Spleen (tissue), 7 donors: Measurements from ENCODE around the gene EPAS1.

ENCODE experiments used
- POLR2A ChIP-seq, 3 donors: fragments of 450-650 bp; IDR thresholded peaks; one replicate each; pipeline ENCODE4 v1.5.1; 2017; ENCODE audit warnings: antibody characterized with exemption in 3 of 3, mild to moderate bottlenecking in 1 of 3
- TF ChIP-seq, protein P1 (sequence below), 11 experiments: fragments of 200-600 bp in 7 of 11; fragments of 450-650 bp in 4 of 11; sonication (generic) in 4 of 11; IDR thresholded peaks in 8 of 11; conservative IDR thresholded peaks in 3 of 11; 1 replicate in 7 of 11; 2 replicates in 4 of 11; pipeline versions ENCODE4 v1.4.0 to v1.8.0; 2016 to 2021; ENCODE audit warnings: antibody characterized with exemption in 11 of 11, inconsistent platforms in 4 of 11, mild to moderate bottlenecking in 1 of 11
- donor health status: DM: no; HTN: no; CAD: no; lungs with moderate emphysema.
- donor health status: DM: no; HTN: no; CAD: no.
- donor health status: DM: no; HTN: no; CAD: no.

DNA sequence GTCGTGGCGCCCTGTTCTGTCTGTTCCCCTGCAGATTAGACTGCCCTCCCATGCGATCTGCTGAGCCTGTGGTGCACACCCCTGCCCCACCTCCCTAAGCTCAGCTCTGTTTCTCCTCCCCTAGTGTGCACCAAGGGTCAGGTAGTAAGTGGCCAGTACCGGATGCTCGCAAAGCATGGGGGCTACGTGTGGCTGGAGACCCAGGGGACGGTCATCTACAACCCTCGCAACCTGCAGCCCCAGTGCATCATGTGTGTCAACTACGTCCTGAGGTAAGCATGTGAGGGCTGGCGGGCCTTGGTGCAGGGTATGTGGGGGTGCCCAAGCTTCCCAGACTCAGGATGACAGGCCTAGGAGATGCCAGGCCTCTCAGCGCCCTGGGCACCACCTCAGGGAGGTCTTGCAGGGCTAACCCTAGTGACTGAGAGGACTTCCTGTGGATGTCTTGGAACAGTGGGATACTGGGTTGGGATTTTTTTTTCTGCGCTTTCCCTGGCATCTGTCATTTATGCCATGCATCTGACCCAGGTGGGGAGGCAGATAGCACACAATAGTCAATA, 78.4 kb downstream of the EPAS1 start:
- TF ChIP-seq, protein P1, sequence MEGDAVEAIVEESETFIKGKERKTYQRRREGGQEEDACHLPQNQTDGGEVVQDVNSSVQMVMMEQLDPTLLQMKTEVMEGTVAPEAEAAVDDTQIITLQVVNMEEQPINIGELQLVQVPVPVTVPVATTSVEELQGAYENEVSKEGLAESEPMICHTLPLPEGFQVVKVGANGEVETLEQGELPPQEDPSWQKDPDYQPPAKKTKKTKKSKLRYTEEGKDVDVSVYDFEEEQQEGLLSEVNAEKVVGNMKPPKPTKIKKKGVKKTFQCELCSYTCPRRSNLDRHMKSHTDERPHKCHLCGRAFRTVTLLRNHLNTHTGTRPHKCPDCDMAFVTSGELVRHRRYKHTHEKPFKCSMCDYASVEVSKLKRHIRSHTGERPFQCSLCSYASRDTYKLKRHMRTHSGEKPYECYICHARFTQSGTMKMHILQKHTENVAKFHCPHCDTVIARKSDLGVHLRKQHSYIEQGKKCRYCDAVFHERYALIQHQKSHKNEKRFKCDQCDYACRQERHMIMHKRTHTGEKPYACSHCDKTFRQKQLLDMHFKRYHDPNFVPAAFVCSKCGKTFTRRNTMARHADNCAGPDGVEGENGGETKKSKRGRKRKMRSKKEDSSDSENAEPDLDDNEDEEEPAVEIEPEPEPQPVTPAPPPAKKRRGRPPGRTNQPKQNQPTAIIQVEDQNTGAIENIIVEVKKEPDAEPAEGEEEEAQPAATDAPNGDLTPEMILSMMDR (IDR thresholded peaks at IDR 0.05 in 8 of 11, conservative IDR thresholded peaks at IDR 0.05 in 3 of 11), result no peak
- no peak for TF ChIP-seq POLR2A (IDR thresholded peaks at IDR 0.05)
